Adipose tissue (tissue), 3 donors: Measurements from ENCODE around the gene SCAMP5. TPM values are rescaled to one million over a fixed set of nuclear protein-coding genes. Genes with fewer than 3 reads are reported as not detected.

ENCODE experiments used
- H3K27ac ChIP-seq: one replicate; pipeline ENCODE4 v1.5.1; 2013; ENCODE audit warnings: low read depth, low read length
- WGBS, 3 donors: extraction: QIAGEN DNeasy Blood & Tissue Kit; methylation state at CpG; one replicate each; pipeline ENCODE4 v1.1.7; 2013; 5-methylcytosine and 5-hydroxymethylcytosine counted together
- polyA plus RNA-seq, 3 donors: library from polyadenylated mRNA; stranded (reverse); fragments of 200-250 nt; gene quantifications; one replicate each; pipeline ENCODE4 v1.2.3, GENCODE V29; 2013
- donor health status: healthy with polysubstance abuse.
- donor health status: Bipolar disorder and iron deficiency.
- donor health status: healthy.

Gene SCAMP5
- polyA plus RNA-seq, result 10 to 100 TPM in 1 of 3 donors, 1 to 10 TPM in 2; 1.5 to 49.1 (median 2.8) TPM

- WGBS, 3 donors, result 1% methylated on average over 53 to 58 of the region's 58 CpGs
- no peak within 1 kb of the TSS for H3K27ac ChIP-seq
These were observed at the start of gene SCAMP5 for GRCh38 chr15:74995182-74995778. TSS of gene SCAMP5 (plus strand) at chr15:74995563. CDS start at chr15:75011840, 16,277 bp downstream.

GRCh38 chr15:74950078-74950908 is 45.1 kb upstream of the SCAMP5 start:
- WGBS, 3 donors, result 44 to 53% (median 46%) methylated on average over 7 of the region's 7 CpGs
- H3K27ac ChIP-seq, result no peak overlapping the region

GRCh38 chr15:74951006-74951405 is 44.4 kb upstream of the SCAMP5 start:
- 66 to 74% (median 70%) methylated on average over 3 of the region's 3 CpGs for WGBS, 3 donors
- no peak overlapping the region for H3K27ac ChIP-seq

- no peak overlapping the region for H3K27ac ChIP-seq
These were observed 40.8 kb upstream of the SCAMP5 start for GRCh38 chr15:74954515-74954914.

- H3K27ac ChIP-seq, result no peak overlapping the region
These were observed 40.3 kb upstream of the SCAMP5 start for GRCh38 chr15:74955017-74955416.

GRCh38 chr15:74955796-74956647 is 39.3 kb upstream of the SCAMP5 start:
- WGBS, 3 donors, result 12 to 20% (median 18%) methylated on average over 72 to 88 of the region's 88 CpGs
- H3K27ac ChIP-seq, result no peak overlapping the region

More at GRCh38 chr15:74955017-74955416, 40.3 kb upstream of the SCAMP5 start:
- 66 to 80% (median 71%) methylated on average over 7 to 8 of the region's 8 CpGs for WGBS, 3 donors

- WGBS, 3 donors, result 1% methylated on average over 56 to 83 of the region's 83 CpGs
- no peak within 1 kb of the TSS for H3K27ac ChIP-seq
These were observed 38.5 kb upstream of the SCAMP5 start, which contains the start of gene RPP25 for GRCh38 chr15:74956648-74957475. TSS of gene RPP25 (minus strand) at chr15:74956772. CDS start at chr15:74956583, 189 bp downstream.

GRCh38 chr15:74957476-74958035 is 37.8 kb upstream of the SCAMP5 start:
- 2 to 7% (median 3%) methylated on average over 28 of the region's 28 CpGs for WGBS, 3 donors
- H3K27ac ChIP-seq, result no peak overlapping the region

- no peak overlapping the region for H3K27ac ChIP-seq
- 1 to 2% (median 1%) methylated on average over 26 to 28 of the region's 28 CpGs for WGBS, 3 donors
These were observed 36.9 kb upstream of the SCAMP5 start for GRCh38 chr15:74958320-74958907.

GRCh38 chr15:74958908-74959585 is 36.3 kb upstream of the SCAMP5 start:
- 4 to 14% (median 6%) methylated on average over 46 to 47 of the region's 47 CpGs for WGBS, 3 donors
- no peak overlapping the region for H3K27ac ChIP-seq

- H3K27ac ChIP-seq, result no peak overlapping the region
- 19 to 39% (median 30%) methylated on average over 7 to 8 of the region's 8 CpGs for WGBS, 3 donors
These were observed 35.8 kb upstream of the SCAMP5 start for GRCh38 chr15:74959586-74959939.

GRCh38 chr15:74960286-74960685 is 35.1 kb upstream of the SCAMP5 start:
- WGBS, 3 donors, result 33 to 67% (median 53%) methylated on average over 1 of the region's 1 CpG
- no peak overlapping the region for H3K27ac ChIP-seq

- 39 to 60% (median 56%) methylated on average over 3 of the region's 3 CpGs for WGBS, 3 donors
- H3K27ac ChIP-seq, result no peak overlapping the region
These were observed 34.3 kb upstream of the SCAMP5 start for GRCh38 chr15:74960995-74961588.

GRCh38 chr15:74961616-74962015 is 33.7 kb upstream of the SCAMP5 start:
- H3K27ac ChIP-seq, result no peak overlapping the region
- 68 to 70% (median 68%) methylated on average over 5 of the region's 5 CpGs for WGBS, 3 donors

GRCh38 chr15:74962219-74962618 is 33.1 kb upstream of the SCAMP5 start:
- WGBS, 3 donors, result 87 to 90% (median 87%) methylated on average over 8 of the region's 8 CpGs
- H3K27ac ChIP-seq, result no peak overlapping the region

- H3K27ac ChIP-seq, result no peak overlapping the region
- WGBS, 3 donors, result 66 to 90% (median 84%) methylated on average over 2 of the region's 2 CpGs
These were observed 32.7 kb upstream of the SCAMP5 start for GRCh38 chr15:74962671-74963070.

- H3K27ac ChIP-seq, result no peak overlapping the region
- 73 to 89% (median 89%) methylated on average over 4 of the region's 4 CpGs for WGBS, 3 donors
These were observed 32.1 kb upstream of the SCAMP5 start for GRCh38 chr15:74963213-74963612.
